GM19452 (cell line): ENCODE results near the gene TNFRSF13B.
"Not testable (repeated sequence)": the region's sequence is repeated elsewhere in the genome, so short reads cannot be mapped to it uniquely, and the experiment has no call there.

Experiments
- ATAC-seq: cut with Tn5 transposase; IDR thresholded peaks from one replicate; pipeline ENCODE4 v1.9.1; 2021; ENCODE audit not compliant: unreplicated experiment

TNFRSF13B gene

GRCh38 chr17:16971458-16972338 lies at the start of gene TNFRSF13B:
Gene TNFRSF13B (minus strand): TSS chr17:16972118. CDS start chr17:16972075, 43 bp downstream.
- ATAC-seq: no peak

GRCh38 chr17:17021194-17021863 lies 49.4 kb upstream of the TNFRSF13B start:
- ATAC-seq: no peak

GRCh38 chr17:17020821-17021193 lies 48.9 kb upstream of the TNFRSF13B start:
- ATAC-seq: no peak

GRCh38 chr17:17019891-17020456 lies 48.1 kb upstream of the TNFRSF13B start:
- ATAC-seq: no peak

GRCh38 chr17:17019430-17019762 lies 47.5 kb upstream of the TNFRSF13B start:
- no peak for ATAC-seq

GRCh38 chr17:17018612-17019429 lies 46.9 kb upstream of the TNFRSF13B start:
- ATAC-seq: no peak

- ATAC-seq: no peak
These were observed 46.1 kb upstream of the TNFRSF13B start for GRCh38 chr17:17018021-17018441.

- no peak for ATAC-seq
These were observed 45.6 kb upstream of the TNFRSF13B start for GRCh38 chr17:17017343-17018014.

- ATAC-seq: not testable (repeated sequence)
These were observed 44.6 kb upstream of the TNFRSF13B start for GRCh38 chr17:17016199-17017197.

- no peak for ATAC-seq
These were observed 43.3 kb upstream of the TNFRSF13B start for GRCh38 chr17:17015230-17015629.

- ATAC-seq: not testable (repeated sequence)
These were observed 42.8 kb upstream of the TNFRSF13B start for GRCh38 chr17:17014748-17015124.

- not testable (repeated sequence) for ATAC-seq
These were observed 42.2 kb upstream of the TNFRSF13B start for GRCh38 chr17:17013828-17014747.

GRCh38 chr17:17011043-17011907 lies 39.4 kb upstream of the TNFRSF13B start:
- not testable (repeated sequence) for ATAC-seq

GRCh38 chr17:17010545-17011034 lies 38.7 kb upstream of the TNFRSF13B start:
- not testable (repeated sequence) for ATAC-seq

GRCh38 chr17:17009972-17010371 lies 38.1 kb upstream of the TNFRSF13B start:
- not testable (repeated sequence) for ATAC-seq

- not testable (repeated sequence) for ATAC-seq
These were observed 36.9 kb upstream of the TNFRSF13B start for GRCh38 chr17:17008621-17009397.
